DMS153 treated with DMSO at 0.1 percent for 48 hours (cell line): ENCODE data around the gene SNX33.
"Not testable (repeated sequence)": the region's sequence is repeated elsewhere in the genome, so short reads cannot be mapped to it uniquely, and the experiment has no call there.

ENCODE experiments used
- DNase-seq: peaks from one replicate; lab custom pipeline; 2025; ENCODE audit not compliant: unreplicated experiment; lab: John Stamatoyannopoulos, UW

SNX33 gene

DNA sequence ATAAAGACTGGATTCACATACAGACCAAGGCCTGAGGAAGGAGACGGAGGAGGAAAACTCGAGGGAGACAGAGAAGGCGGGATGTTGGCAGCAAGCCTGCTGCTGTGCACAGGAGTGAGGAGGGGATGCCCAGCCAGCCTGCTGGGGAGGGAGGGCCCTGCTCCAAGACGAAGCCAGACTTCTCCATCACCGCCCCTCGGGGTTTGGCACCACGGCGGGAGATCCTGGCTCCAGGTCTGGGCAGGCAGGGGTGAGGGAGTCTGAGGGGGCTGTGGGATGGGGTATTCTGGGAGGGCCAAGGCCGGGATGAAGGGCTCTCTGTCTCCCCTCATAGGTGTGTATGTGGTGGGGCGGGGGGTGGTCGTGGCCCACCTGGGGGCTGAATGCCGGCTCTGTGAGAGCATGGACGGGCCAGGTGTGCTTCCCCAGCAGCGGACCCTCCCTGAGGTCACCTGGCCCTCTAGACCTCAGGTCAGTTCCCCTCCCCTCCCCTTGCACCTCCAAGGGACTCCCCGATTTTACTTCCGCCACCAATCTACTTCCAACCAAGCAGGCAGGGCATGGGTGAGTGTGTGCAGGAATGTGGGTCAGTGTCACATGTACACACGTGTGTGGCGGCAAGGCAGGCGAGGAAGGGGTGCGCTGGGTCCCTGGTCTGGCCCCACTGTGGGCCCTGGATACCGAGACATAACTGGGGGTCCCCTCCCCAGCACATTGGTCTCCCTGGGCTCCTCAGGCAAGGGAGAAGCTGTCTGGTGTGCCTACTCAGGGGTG lies 50.4 kb downstream of the SNX33 start:
- DNase-seq: not testable (repeated sequence)

GRCh38 chr15:75699517-75699916 lies 51.8 kb downstream of the SNX33 start:
- not testable (repeated sequence) for DNase-seq

GRCh38 chr15:75699961-75700874 lies 52.5 kb downstream of the SNX33 start:
- not testable (repeated sequence) for DNase-seq

DNA sequence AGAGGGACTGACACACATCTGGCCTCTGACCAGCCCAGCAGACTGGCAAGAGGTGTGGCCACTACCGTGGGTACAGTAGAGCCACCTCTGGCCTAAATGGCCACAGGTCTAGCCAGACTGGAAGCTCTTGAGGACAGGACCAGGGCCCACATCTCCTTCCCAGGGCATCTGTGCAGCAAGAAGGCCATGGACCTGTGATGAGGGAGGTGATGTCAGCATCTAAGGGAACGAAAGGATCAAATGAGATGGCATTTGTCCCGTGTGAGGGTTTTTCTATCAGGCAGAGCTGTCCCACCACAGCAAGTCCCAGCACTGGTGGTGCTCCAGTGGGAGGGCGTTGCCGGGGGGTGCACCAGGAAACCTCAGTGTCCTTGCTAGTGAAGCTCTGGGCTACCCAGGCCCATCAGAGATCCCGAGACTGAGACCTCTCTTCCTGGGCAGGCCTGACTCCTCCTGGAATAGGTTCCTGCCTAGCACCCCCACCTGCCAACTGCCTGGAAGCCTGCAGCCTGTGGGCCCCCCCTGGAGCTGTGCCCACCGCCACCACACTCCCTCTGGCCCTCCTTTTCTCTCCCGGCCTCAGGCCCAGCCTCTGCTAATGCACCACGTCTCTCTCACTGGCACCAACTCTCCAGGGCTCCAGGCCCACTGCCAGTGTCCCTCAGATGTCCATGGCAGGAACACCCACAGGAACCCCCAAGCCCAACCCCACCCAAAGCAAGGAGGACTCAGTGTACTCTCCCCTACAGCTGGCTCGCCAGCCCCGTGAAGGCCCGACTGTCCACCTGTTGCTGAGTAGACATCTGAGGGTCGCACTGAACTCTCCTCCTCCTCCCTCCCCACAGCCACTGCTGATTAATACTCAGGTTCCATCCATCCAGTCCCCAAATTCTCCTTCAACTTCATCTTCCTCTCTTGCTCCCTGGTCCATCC lies 53.6 kb downstream of the SNX33 start:
- DNase-seq: not testable (repeated sequence)

GRCh38 chr15:75702436-75702835 lies 54.7 kb downstream of the SNX33 start:
- DNase-seq: no peak

DNA sequence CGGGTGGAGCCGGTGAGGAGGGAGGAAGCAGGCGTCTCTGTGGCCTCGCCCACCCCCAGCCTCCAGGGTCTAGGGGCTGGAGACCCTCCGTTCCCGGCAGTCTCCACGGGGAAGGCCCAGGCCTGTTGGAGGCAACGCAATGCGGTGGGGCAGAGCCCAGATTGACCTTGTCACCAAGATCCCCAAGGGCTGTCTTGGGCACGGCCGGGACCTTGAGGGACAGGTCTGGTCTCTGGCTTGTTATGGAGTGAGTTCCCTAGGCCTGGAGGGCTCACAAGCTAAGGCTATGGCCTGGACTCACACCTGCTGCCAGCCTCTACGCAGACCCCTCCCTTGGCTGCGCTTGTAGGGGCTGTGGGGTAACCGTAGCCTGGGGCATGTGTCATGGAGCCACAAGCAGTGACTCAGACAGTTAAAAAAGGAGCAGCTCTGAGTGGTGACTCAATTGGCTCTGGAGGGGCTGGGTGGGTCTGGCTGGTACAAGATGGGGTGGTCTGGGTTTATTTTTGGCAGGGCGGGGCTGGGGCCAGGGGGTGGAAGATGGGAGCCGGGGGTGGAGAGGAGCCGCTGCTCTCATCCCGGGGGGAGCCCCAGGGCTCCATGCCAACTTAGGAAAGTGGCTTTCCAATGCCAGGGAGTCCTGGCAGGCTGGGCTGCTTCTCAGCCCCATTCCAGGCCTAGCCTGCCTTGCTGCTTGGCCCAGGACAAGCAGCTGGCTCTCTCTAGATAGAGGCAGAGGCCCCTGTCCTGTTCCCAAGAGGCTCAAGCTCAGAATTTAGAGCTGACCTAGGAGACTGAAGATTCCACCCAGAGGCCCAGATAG lies 55.9 kb downstream of the SNX33 start:
- DNase-seq: not testable (repeated sequence)

DNA sequence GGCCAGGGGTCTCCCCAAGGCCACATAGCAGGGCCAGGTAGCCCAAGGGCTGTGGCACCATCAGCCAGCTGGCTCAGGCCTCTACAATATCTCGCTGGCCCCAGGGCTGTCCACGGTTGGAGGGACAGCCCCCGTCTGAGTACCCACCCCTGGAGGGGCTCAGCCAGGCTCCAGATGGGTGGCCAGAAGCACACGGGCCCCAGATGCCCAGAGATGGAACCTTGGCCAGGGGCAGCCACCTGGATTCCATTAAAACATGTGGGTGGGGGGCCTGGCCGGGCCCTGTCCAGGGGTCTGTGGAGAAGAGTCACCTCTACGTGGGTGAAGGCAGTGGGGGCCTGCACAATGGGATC lies 56.5 kb downstream of the SNX33 start:
- no peak for DNase-seq

DNA sequence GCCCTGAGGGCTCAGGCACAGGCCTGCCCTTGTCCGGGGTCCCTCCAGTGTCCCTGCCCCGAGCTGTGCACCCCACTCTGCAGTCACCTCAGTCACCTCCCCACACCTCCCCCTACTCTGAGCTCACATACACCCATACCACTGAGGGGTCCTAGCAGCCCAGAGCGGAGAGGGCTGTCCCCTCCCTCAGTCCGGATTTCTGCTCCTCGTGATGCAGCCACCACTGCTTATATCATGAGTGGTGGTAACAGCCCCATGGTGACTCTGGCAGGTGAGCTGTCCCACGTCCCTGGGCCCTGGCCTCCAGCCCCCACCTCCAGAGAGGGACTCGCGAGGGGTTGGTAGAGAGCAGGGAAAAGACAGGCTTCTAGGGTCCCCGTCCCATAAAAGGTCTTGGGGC lies 56.9 kb downstream of the SNX33 start:
- DNase-seq: no peak

- not testable (repeated sequence) for DNase-seq
These were observed 57.7 kb downstream of the SNX33 start for GRCh38 chr15:75705375-75705774.

GRCh38 chr15:75705854-75706681 lies 58.4 kb downstream of the SNX33 start:
- no peak for DNase-seq

DNA sequence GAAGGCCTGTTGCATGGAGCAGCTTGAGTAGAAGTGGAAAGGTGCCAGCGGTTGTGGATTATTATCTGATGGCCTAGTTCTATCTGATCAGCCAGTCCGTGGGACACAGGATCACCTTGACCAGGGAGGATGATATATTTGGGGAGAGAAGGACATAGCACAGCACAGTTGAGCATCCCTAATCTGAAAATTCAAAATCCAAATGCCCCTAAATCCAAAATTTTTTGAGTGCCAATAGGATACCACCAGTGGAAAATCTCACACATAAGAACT lies 58.9 kb downstream of the SNX33 start:
- no peak for DNase-seq

DNA sequence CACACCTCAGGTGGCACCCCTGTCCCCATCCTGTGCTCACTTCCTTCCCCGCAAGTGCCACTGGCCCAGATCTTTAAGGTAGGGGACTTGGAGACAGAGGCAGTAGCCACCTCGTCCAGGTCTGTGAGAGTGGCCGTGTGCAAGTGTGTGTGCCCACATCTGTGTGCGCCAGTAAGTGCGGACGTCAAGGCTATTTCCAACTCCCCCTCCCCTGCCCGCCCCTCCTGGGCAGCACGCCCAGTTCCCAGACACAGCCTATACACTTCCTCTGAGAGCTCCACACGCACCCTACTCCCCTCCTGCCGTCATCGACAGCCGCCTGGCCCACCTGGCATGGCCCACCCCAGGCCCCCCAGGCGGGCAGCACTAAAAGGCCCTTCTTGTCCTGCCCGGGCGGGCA lies 61.7 kb downstream of the SNX33 start:
- not testable (repeated sequence) for DNase-seq

GRCh38 chr15:75710874-75711273 lies 63.2 kb downstream of the SNX33 start:
- DNase-seq: not testable (repeated sequence)

DNA sequence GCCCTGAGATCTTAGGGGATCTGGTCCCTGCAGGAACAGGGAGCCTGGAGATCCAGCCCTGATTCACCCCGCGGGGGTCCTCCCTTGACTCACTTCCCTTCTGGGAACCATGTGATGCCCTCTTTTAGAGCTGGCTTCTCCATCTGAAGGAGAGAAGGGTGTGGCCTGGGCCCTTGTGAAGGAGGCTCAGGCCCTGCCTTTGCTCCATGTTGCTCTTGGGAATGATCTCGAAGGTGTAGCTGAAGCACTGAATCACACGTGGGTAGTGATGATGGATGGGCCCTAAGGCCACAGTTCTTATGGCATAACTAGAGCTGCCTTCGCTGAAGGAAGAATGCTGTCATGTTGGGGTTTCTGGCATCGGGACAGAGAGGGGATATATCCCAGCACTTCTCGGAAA lies 63.8 kb downstream of the SNX33 start:
- DNase-seq: not testable (repeated sequence)
